ES-I3 (cell line): ENCODE results near the gene QRFP.

Source experiments
- H3K36me3 ChIP-seq: 2 replicates; pipeline ENCODE4 v1.6.1; 2013; ENCODE audit warnings: mild to moderate bottlenecking, low read length, control low read depth, moderate library complexity; ENCODE audit not compliant: insufficient read depth
- H3K4me1 ChIP-seq: 2 replicates; pipeline ENCODE4 v1.6.1; 2013; ENCODE audit warnings: mild to moderate bottlenecking, control low read depth, low read length; ENCODE audit not compliant: insufficient read depth
- H3K9ac ChIP-seq: 2 replicates; pipeline ENCODE4 v1.6.1; 2013; ENCODE audit warnings: low read depth, mild to moderate bottlenecking, low read length, moderate library complexity
- H3K9me3 ChIP-seq: 2 replicates; pipeline ENCODE4 v1.6.1; 2013; ENCODE audit warnings: mild to moderate bottlenecking, low read length, moderate library complexity; ENCODE audit not compliant: control insufficient read depth, insufficient read depth

Gene QRFP

GRCh38 chr9:130845254-130845653 lies 51.4 kb downstream of the QRFP start:
- H3K9ac ChIP-seq = no peak overlapping the region
- no peaks in the 10 kb centered on the region for H3K36me3 ChIP-seq
- peaks cover 41% of the 10 kb centered on the region for H3K4me1 ChIP-seq
- no peaks in the 10 kb centered on the region for H3K9me3 ChIP-seq

- Histone ChIP-seq H3K36me3 (no peaks in the 10 kb centered on the region), H3K4me1 (peaks cover 41% of the 10 kb centered on the region), H3K9me3 (no peaks in the 10 kb centered on the region), H3K9ac (no peak overlapping the region)
Measured at GRCh38 chr9:130844044-130844451, 52.6 kb downstream of the QRFP start.

GRCh38 chr9:130843049-130843908 lies 53.3 kb downstream of the QRFP start:
- Histone ChIP-seq H3K9ac (no peak overlapping the region), H3K36me3 (no peaks in the 10 kb centered on the region), H3K9me3 (no peaks in the 10 kb centered on the region), H3K4me1 (peaks cover 39% of the 10 kb centered on the region)
